Measurements from ENCODE around the gene TEAD4.

TEAD4 gene

DNA sequence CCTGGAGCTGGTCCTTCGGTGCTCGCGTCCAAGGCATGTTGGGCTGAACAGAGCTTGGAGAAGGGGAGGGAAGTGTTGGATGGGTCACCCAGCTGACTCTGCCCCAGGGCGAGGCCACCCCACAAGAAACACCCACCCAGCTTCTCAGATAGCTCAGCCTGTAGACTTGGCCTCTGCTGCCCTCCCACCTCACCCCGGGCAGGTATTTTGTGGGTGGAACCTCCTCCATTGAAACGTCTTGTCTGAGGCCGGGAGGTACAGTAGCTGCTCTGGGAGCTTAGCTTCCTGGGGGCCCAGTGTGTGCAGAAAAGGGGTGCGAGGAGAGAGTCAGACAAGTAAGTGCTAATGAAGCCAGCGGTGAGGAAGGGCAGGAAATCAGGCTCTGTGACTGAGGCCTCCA, 63.2 kb downstream of the TEAD4 start:
- ChIA-PET CTCF (no interaction called here), POLR2A (no interaction called here)
- no peak for TF ChIP-seq TARDBP (IDR thresholded peaks at IDR 0.05)
- no peak for TF ChIP-seq SUZ12 (IDR thresholded peaks at IDR 0.05)
- no peak for TF ChIP-seq NFRKB (IDR thresholded peaks at IDR 0.05)
- no peak for TF ChIP-seq LEF1 (IDR thresholded peaks at IDR 0.05; ENCODE audit: borderline replicate concordance)
- no peak for TF ChIP-seq L3MBTL2 (conservative IDR thresholded peaks at IDR 0.05)
- TF ChIP-seq FOXM1 (IDR thresholded peaks at IDR 0.05; ENCODE audit: borderline replicate concordance) = no peak
- no peak for TF ChIP-seq FOXA1 (IDR thresholded peaks at IDR 0.05)
- TF ChIP-seq CTBP1 (IDR thresholded peaks at IDR 0.05; ENCODE audit: borderline replicate concordance) = no peak
- no peak for TF ChIP-seq BHLHE40 (IDR thresholded peaks at IDR 0.05; ENCODE audit: borderline replicate concordance)
- TF ChIP-seq ELF4 (IDR thresholded peaks at IDR 0.05) = no peak
- TF ChIP-seq, protein P1, sequence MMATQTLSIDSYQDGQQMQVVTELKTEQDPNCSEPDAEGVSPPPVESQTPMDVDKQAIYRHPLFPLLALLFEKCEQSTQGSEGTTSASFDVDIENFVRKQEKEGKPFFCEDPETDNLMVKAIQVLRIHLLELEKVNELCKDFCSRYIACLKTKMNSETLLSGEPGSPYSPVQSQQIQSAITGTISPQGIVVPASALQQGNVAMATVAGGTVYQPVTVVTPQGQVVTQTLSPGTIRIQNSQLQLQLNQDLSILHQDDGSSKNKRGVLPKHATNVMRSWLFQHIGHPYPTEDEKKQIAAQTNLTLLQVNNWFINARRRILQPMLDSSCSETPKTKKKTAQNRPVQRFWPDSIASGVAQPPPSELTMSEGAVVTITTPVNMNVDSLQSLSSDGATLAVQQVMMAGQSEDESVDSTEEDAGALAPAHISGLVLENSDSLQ (IDR thresholded peaks at IDR 0.05) = no peak
- TF ChIP-seq FOXK2 (IDR thresholded peaks at IDR 0.05) = no peak
- no peak for TF ChIP-seq ZNF384 (IDR thresholded peaks at IDR 0.05)
- no peak for TF ChIP-seq HDGF (IDR thresholded peaks at IDR 0.05; ENCODE audit: borderline replicate concordance)
- TF ChIP-seq SP1 (IDR thresholded peaks at IDR 0.05) = no peak
- no peak for TF ChIP-seq ARNT (IDR thresholded peaks at IDR 0.05)

GRCh38 chr12:3022961-3023360, 63.8 kb downstream of the TEAD4 start:
- no peak for DNase-seq (ENCODE audit: extremely low spot score)
- POLR2A ChIA-PET = no interaction called here
- CTCF ChIA-PET = no interaction called here
- TF ChIP-seq ZNF384 (IDR thresholded peaks at IDR 0.05) = no peak
- TF ChIP-seq SUZ12 (IDR thresholded peaks at IDR 0.05) = no peak
- no peak for TF ChIP-seq FOXA1 (IDR thresholded peaks at IDR 0.05)
- TF ChIP-seq, protein P1 (IDR thresholded peaks at IDR 0.05) = no peak
- TF ChIP-seq NFRKB (IDR thresholded peaks at IDR 0.05) = no peak
- no peak for TF ChIP-seq ARNT (IDR thresholded peaks at IDR 0.05)
- TF ChIP-seq HDGF (IDR thresholded peaks at IDR 0.05; ENCODE audit: borderline replicate concordance) = no peak

More for the DNA sequence above, 63.2 kb downstream of the TEAD4 start:
- no peak for DNase-seq (ENCODE audit: extremely low spot score)

DNA sequence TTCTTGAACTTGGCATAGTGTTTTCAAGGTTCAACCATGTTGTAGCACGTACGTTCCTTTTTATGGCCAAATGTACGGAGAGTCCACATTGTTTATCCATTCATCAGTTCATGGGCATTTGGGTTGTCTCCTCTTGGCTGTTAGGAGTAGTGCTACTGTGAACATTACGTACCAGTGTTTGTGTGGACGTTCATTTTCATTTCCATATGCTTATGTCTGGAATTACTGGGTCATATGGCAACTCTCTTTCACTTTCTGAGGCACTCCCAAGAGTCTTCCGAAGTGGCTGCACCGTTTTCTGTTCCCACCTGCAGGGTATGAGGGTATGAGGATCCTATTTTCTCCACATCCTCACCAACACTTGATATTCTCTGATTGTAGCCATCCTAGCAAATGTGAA, 68.9 kb downstream of the TEAD4 start:
- POLR2A ChIA-PET = no interaction called here
- no peak for DNase-seq (ENCODE audit: extremely low spot score)
- TF ChIP-seq CTBP1 (IDR thresholded peaks at IDR 0.05; ENCODE audit: borderline replicate concordance) (no peak), L3MBTL2 (conservative IDR thresholded peaks at IDR 0.05) (no peak), LEF1 (IDR thresholded peaks at IDR 0.05; ENCODE audit: borderline replicate concordance) (no peak), SP1 (IDR thresholded peaks at IDR 0.05) (no peak), FOXK2 (IDR thresholded peaks at IDR 0.05) (no peak), ELF4 (IDR thresholded peaks at IDR 0.05) (no peak), HDGF (IDR thresholded peaks at IDR 0.05; ENCODE audit: borderline replicate concordance) (no peak), BHLHE40 (IDR thresholded peaks at IDR 0.05; ENCODE audit: borderline replicate concordance) (no peak), ZNF384 (IDR thresholded peaks at IDR 0.05) (no peak), NFRKB (IDR thresholded peaks at IDR 0.05) (no peak), FOXA1 (IDR thresholded peaks at IDR 0.05) (no peak), TARDBP (IDR thresholded peaks at IDR 0.05) (no peak)
- TF ChIP-seq, protein P1 (IDR thresholded peaks at IDR 0.05) = no peak
- CTCF ChIA-PET = no interaction called here

- ChIA-PET POLR2A (no interaction called here), CTCF (no interaction called here)
- no peak for DNase-seq (ENCODE audit: extremely low spot score)
- no peak for TF ChIP-seq CTBP1 (IDR thresholded peaks at IDR 0.05; ENCODE audit: borderline replicate concordance)
- no peak for TF ChIP-seq FOXA1 (IDR thresholded peaks at IDR 0.05)
- TF ChIP-seq FOXM1 (IDR thresholded peaks at IDR 0.05; ENCODE audit: borderline replicate concordance) = no peak
- TF ChIP-seq NFRKB (IDR thresholded peaks at IDR 0.05) = no peak
- TF ChIP-seq ARNT (IDR thresholded peaks at IDR 0.05) = no peak
- no peak for TF ChIP-seq BHLHE40 (IDR thresholded peaks at IDR 0.05; ENCODE audit: borderline replicate concordance)
- TF ChIP-seq FOXK2 (IDR thresholded peaks at IDR 0.05) = no peak
Observed at GRCh38 chr12:3030821-3031429, 71.7 kb downstream of the TEAD4 start.

DNA sequence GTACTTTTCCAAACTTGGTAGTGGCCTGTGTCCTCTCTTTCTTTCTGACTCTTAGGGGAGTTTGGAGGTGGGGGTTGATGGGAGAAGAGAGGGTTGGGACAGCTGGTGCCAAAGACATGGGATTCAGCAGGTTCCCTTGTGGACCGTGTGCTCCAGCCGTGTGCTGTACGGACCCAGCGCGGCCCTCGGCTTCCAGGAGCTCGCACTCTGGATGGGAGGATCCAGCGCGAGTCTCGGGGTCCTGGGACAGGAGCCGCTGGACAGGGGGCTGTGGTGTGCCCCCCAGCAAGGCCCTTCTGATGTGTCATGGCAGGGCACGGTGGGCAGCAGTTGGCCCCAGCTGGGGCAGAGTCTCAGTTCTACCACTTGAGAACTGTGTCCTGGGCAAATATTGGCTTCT, 73.0 kb downstream of the TEAD4 start:
- ChIA-PET POLR2A (no interaction called here), CTCF (no interaction called here)
- TF ChIP-seq NFRKB (IDR thresholded peaks at IDR 0.05) (no peak), SUZ12 (IDR thresholded peaks at IDR 0.05) (no peak), CTBP1 (IDR thresholded peaks at IDR 0.05; ENCODE audit: borderline replicate concordance) (no peak), ARNT (IDR thresholded peaks at IDR 0.05) (no peak), L3MBTL2 (conservative IDR thresholded peaks at IDR 0.05) (no peak), ELF4 (IDR thresholded peaks at IDR 0.05) (no peak)
- no peak for DNase-seq (ENCODE audit: extremely low spot score)

DNA sequence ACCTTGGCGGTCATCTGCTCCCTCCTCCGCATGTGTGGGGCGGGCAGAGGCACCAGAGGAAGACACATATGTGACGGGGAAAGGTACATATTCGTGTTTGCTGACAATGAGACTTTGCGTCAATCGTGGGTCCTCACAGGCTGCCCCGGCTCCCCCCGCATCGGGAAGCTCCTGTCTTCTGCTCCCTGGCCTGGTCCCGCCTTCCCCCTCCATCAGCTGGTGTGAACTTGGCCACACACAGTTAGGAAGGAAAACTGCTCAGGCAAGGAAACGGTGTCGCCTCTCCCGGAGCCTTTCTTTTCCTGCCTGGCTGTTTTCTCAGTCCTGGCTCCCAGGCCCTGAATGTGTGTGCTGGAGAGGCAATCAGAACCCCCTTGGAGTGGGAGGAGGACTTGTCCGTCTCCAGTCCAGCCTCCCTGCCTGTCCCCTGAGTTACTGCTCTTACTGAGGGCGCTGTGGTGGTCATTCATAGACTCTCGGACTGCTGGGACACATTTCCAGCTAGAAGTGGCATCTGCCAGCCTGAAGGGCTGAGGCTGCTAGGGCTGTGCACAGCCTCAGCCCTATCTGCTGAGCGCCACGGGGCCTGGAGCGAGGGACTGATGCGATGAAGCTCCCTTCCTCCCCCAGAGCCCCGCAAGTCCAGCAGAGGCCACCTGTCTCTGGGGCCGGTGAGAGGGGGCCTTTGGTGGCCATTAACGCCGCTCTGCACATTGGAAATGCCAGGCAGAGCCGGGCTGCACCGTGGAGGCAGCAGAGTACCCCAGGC, 73.8 kb downstream of the TEAD4 start:
- TF ChIP-seq LEF1 (IDR thresholded peaks at IDR 0.05; ENCODE audit: borderline replicate concordance) (no peak), TARDBP (IDR thresholded peaks at IDR 0.05) (no peak), FOXK2 (IDR thresholded peaks at IDR 0.05) (no peak), FOXM1 (IDR thresholded peaks at IDR 0.05; ENCODE audit: borderline replicate concordance) (no peak), ZNF384 (IDR thresholded peaks at IDR 0.05) (no peak), BHLHE40 (IDR thresholded peaks at IDR 0.05; ENCODE audit: borderline replicate concordance) (no peak), SP1 (IDR thresholded peaks at IDR 0.05) (no peak), L3MBTL2 (conservative IDR thresholded peaks at IDR 0.05) (no peak)
- ChIA-PET CTCF (interaction anchor here (0.7 to 2.3 kb wide), 3 partner anchors 18 to 179 kb away, joined by 3 to 15 read pairs (median 12); no protein-coding TSS in a partner anchor), POLR2A (no interaction called here)
- no peak for DNase-seq (ENCODE audit: extremely low spot score)
